Liver (tissue), 9 donors: ENCODE results near the gene KCNMA1. TPM values are rescaled to one million over a fixed set of nuclear protein-coding genes. Genes with fewer than 3 reads are reported as not detected.

Experiments used
- DNase-seq: peaks from one replicate; pipeline ENCODE4 v3.0.0-alpha.2; 2017; ENCODE audit warnings: low spot score
- H3K27ac ChIP-seq, 2 donors: one replicate each; pipeline ENCODE4 v1.7.0; 2013; ENCODE audit warnings: inconsistent platforms in 2 of 2, low read length in 2 of 2, control low read depth in 1 of 2, low read depth in 1 of 2, mild to moderate bottlenecking in 1 of 2
- H3K27me3 ChIP-seq, 4 donors: one replicate each; pipeline versions ENCODE4 v1.6.1 to v1.7.0; 2013; ENCODE audit warnings: low read length in 3 of 4, inconsistent platforms in 1 of 4, mild to moderate bottlenecking in 1 of 4, moderate library complexity in 1 of 4; ENCODE audit not compliant: control insufficient read depth in 4 of 4, insufficient read depth in 4 of 4
- H3K36me3 ChIP-seq, 4 donors: one replicate each; pipeline versions ENCODE4 v1.6.1 to v1.7.0; 2013; ENCODE audit warnings: low read length in 3 of 4, mild to moderate bottlenecking in 3 of 4, low read depth in 1 of 4, moderate library complexity in 1 of 4; ENCODE audit not compliant: control insufficient read depth in 4 of 4, insufficient read depth in 3 of 4
- H3K4me1 ChIP-seq, 4 donors: one replicate each; pipeline versions ENCODE4 v1.6.1 to v1.7.0; 2013; ENCODE audit warnings: low read length in 3 of 4, mild to moderate bottlenecking in 3 of 4, moderate library complexity in 1 of 4; ENCODE audit not compliant: control insufficient read depth in 4 of 4, insufficient read depth in 4 of 4
- H3K4me3 ChIP-seq, 3 donors: one replicate each; pipeline versions ENCODE4 v1.6.1 to v1.7.0; 2013; ENCODE audit warnings: low read length in 3 of 3, control low read depth in 1 of 3, low read depth in 1 of 3, mild to moderate bottlenecking in 1 of 3
- H3K9ac ChIP-seq, 2 donors: one replicate each; pipeline ENCODE4 v1.7.0; 2013; ENCODE audit warnings: low read length in 2 of 2, mild to moderate bottlenecking in 2 of 2, moderate library complexity in 2 of 2, control low read depth in 1 of 2, low read depth in 1 of 2
- H3K9me3 ChIP-seq, 4 donors: one replicate each; pipeline versions ENCODE4 v1.6.1 to v1.7.0; 2013; ENCODE audit warnings: low read length in 3 of 4; ENCODE audit not compliant: control insufficient read depth in 4 of 4
- EGR1 ChIP-seq, 2 donors: IDR thresholded peaks; 2 replicates each; pipeline ENCODE4 v1.6.1; 2016 to 2018; ENCODE audit warnings: antibody characterized with exemption in 2 of 2, low read depth in 2 of 2
- FOXA1 ChIP-seq: IDR thresholded peaks from 2 replicates; pipeline ENCODE4 v1.6.1; 2016; ENCODE audit warnings: antibody characterized with exemption
- GABPA ChIP-seq, 2 donors: IDR thresholded peaks in 1 of 2; conservative IDR thresholded peaks in 1 of 2; 2 replicates each; pipeline ENCODE4 v1.6.1; 2016; ENCODE audit warnings: antibody characterized with exemption in 2 of 2, mild to moderate bottlenecking in 1 of 2, moderate library complexity in 1 of 2
- HNF4A ChIP-seq, 2 donors: conservative IDR thresholded peaks; 2 replicates each; pipeline ENCODE4 v1.6.1; 2016; ENCODE audit warnings: antibody characterized with exemption in 2 of 2, mild to moderate bottlenecking in 2 of 2
- HNF4G ChIP-seq: IDR thresholded peaks from 2 replicates; pipeline ENCODE4 v1.6.1; 2016; ENCODE audit warnings: antibody characterized with exemption
- JUND ChIP-seq, 2 donors: IDR thresholded peaks; 2 replicates each; pipeline ENCODE4 v1.6.1; 2016; ENCODE audit warnings: antibody characterized with exemption in 2 of 2
- RAD21 ChIP-seq, 2 donors: IDR thresholded peaks; 2 replicates each; pipeline ENCODE4 v1.6.1; 2016; ENCODE audit warnings: antibody characterized with exemption in 2 of 2, mild to moderate bottlenecking in 2 of 2
- RXRA ChIP-seq, 2 donors: IDR thresholded peaks; 2 replicates each; pipeline ENCODE4 v1.6.1; 2017 to 2018; ENCODE audit warnings: antibody characterized with exemption in 2 of 2, mild to moderate bottlenecking in 1 of 2
- SP1 ChIP-seq: IDR thresholded peaks from 2 replicates; pipeline ENCODE4 v1.6.1; 2018; ENCODE audit warnings: antibody characterized with exemption, mild to moderate bottlenecking
- TAF1 ChIP-seq: conservative IDR thresholded peaks from 2 replicates; pipeline ENCODE4 v1.6.1; 2016; ENCODE audit warnings: antibody characterized with exemption, mild to moderate bottlenecking
- YY1 ChIP-seq: IDR thresholded peaks from 2 replicates; pipeline ENCODE4 v1.6.1; 2016; ENCODE audit warnings: antibody characterized with exemption, mild to moderate bottlenecking
- WGBS: extraction: QIAGEN DNeasy Blood & Tissue Kit; methylation state at CpG from one replicate; pipeline ENCODE4 v1.1.7; 2013; 5-methylcytosine and 5-hydroxymethylcytosine counted together
- polyA plus RNA-seq, 2 donors: library from polyadenylated mRNA; stranded (reverse) in 1 of 2; unstranded in 1 of 2; fragments of 200-250 nt in 1 of 2; fragments of >200 nt in 1 of 2; fragmentation: Nextera tagmentation in 1 of 2; extraction: Ambion mirVana in 1 of 2; gene quantifications; one replicate each; pipeline versions ENCODE4 v1.2.1 to v1.2.3, GENCODE V29; 2013 to 2015
- total RNA-seq, 2 donors: library from RNA; depleted of rRNA; stranded (reverse); fragments of >200 nt; gene quantifications; one replicate each; pipeline ENCODE4 v1.2.3, GENCODE V29; 2014
- TF ChIP-seq, protein P1 (sequence below): IDR thresholded peaks from 2 replicates; pipeline ENCODE4 v1.6.1; 2016; ENCODE audit warnings: antibody characterized with exemption
- TF ChIP-seq, protein P2 (sequence below): IDR thresholded peaks from 2 replicates; pipeline ENCODE4 v1.6.1; 2016; ENCODE audit warnings: antibody characterized with exemption, mild to moderate bottlenecking
- TF ChIP-seq, protein P3 (sequence below): fragments of 150-350 bp; IDR thresholded peaks from 2 replicates; pipeline ENCODE4 v1.5.1; 2017; ENCODE audit warnings: improper control_type of control experiment, low read depth, low read length; ENCODE audit not compliant: missing input control
- TF ChIP-seq, protein P4 (sequence below): IDR thresholded peaks from 2 replicates; pipeline ENCODE4 v1.6.1; 2016; ENCODE audit warnings: antibody characterized with exemption
- donor health status: healthy.
- donor health status: healthy.
- donor health status: healthy.
- donor health status: healthy.
- donor health status: healthy.

Gene KCNMA1
- total and polyA plus RNA-seq, 4 donors, result 2.5 to 9.7 (median 4.7) TPM

DNA sequence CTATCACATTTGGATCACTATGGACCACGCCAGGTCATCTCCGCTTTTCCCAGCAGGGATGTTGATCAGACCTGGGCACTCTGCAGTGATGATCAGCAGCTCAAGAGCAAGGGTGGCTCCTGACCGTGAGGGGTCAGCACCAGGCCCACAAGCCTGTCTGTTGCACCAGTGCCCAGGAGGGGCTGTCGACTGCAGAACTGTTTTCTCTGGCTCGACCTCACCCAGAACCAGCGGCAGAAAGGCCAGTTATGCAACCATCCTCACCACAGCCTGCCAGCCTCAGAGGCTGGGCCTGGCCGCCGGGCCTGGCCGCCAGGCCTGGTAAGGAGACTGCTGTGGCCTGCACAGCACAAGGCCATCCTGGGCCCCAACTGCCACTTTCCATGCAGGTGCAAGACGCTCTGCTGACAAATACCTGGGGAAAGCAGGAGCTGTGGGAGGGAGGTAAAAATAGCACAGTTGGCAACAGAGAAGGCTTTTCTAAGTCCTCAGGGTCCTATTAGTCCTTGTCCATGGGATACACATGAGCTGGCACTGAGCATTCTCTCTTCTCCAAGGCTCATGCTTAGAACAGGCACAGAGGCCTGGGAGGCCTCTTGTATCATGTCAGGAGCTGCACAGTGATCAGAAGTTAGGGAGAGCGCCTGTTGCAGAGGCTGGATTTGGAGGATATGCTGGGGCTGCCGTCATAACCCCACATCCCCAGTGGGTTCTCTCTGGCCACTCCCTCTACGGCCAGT, 17.5 kb downstream of the KCNMA1 start:
- Histone ChIP-seq H3K9ac (no peak overlapping the region), H3K4me1 (peaks cover 0 to 8% (median 2%) of the 10 kb centered on the region in 4 donors), H3K36me3 (no peaks in the 10 kb centered on the region), H3K9me3 (no peaks in the 10 kb centered on the region), H3K27me3 (no peaks in the 10 kb centered on the region), H3K4me3 (no peak overlapping the region), H3K27ac (no peak overlapping the region)
- no peak for DNase-seq
- TF ChIP-seq TAF1 (no peak), FOXA1 (no peak), EGR1 (IDR thresholded peaks at IDR 0.05; ENCODE audit: low read depth in 2 of 2) (no peak), RXRA (IDR thresholded peaks at IDR 0.05) (no peak), YY1 (no peak), GABPA (IDR thresholded peaks at IDR 0.05 in 1 of 2, conservative IDR thresholded peaks at IDR 0.05 in 1 of 2) (no peak), SP1 (no peak)
- TF ChIP-seq, protein P1, sequence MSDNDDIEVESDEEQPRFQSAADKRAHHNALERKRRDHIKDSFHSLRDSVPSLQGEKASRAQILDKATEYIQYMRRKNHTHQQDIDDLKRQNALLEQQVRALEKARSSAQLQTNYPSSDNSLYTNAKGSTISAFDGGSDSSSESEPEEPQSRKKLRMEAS, result no peak
- 84% methylated on average over 13 of the region's 13 CpGs for WGBS

DNA sequence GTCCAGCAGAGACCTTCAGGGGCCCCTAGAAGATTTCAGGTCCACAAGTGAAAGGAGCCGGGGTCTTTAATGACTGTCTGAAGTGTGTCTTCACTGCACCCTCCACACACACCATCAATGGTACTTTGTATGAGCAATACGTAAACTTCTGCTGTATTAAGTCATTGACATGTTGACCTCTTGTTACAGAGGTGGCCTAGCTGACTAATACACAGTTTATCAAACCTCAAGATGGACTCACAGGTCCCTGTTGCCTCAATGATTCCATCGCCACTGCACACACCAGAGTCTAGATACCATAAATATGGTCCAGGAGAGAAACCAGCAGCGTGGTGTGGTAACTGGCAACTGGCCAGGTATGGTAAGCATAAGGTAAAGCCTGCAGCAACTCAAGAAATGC, 19.5 kb downstream of the KCNMA1 start:
- H3K9me3 ChIP-seq, result no peaks in the 10 kb centered on the region
- no peak overlapping the region for H3K4me3 ChIP-seq
- TF ChIP-seq FOXA1, result no peak
- no peak for TF ChIP-seq YY1
- no peak for TF ChIP-seq SP1
- no peak for TF ChIP-seq GABPA (IDR thresholded peaks at IDR 0.05 in 1 of 2, conservative IDR thresholded peaks at IDR 0.05 in 1 of 2)
- TF ChIP-seq, protein P2, sequence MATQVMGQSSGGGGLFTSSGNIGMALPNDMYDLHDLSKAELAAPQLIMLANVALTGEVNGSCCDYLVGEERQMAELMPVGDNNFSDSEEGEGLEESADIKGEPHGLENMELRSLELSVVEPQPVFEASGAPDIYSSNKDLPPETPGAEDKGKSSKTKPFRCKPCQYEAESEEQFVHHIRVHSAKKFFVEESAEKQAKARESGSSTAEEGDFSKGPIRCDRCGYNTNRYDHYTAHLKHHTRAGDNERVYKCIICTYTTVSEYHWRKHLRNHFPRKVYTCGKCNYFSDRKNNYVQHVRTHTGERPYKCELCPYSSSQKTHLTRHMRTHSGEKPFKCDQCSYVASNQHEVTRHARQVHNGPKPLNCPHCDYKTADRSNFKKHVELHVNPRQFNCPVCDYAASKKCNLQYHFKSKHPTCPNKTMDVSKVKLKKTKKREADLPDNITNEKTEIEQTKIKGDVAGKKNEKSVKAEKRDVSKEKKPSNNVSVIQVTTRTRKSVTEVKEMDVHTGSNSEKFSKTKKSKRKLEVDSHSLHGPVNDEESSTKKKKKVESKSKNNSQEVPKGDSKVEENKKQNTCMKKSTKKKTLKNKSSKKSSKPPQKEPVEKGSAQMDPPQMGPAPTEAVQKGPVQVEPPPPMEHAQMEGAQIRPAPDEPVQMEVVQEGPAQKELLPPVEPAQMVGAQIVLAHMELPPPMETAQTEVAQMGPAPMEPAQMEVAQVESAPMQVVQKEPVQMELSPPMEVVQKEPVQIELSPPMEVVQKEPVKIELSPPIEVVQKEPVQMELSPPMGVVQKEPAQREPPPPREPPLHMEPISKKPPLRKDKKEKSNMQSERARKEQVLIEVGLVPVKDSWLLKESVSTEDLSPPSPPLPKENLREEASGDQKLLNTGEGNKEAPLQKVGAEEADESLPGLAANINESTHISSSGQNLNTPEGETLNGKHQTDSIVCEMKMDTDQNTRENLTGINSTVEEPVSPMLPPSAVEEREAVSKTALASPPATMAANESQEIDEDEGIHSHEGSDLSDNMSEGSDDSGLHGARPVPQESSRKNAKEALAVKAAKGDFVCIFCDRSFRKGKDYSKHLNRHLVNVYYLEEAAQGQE, result no peak
- no peak for TF ChIP-seq RXRA (IDR thresholded peaks at IDR 0.05)
- TF ChIP-seq, protein P3, sequence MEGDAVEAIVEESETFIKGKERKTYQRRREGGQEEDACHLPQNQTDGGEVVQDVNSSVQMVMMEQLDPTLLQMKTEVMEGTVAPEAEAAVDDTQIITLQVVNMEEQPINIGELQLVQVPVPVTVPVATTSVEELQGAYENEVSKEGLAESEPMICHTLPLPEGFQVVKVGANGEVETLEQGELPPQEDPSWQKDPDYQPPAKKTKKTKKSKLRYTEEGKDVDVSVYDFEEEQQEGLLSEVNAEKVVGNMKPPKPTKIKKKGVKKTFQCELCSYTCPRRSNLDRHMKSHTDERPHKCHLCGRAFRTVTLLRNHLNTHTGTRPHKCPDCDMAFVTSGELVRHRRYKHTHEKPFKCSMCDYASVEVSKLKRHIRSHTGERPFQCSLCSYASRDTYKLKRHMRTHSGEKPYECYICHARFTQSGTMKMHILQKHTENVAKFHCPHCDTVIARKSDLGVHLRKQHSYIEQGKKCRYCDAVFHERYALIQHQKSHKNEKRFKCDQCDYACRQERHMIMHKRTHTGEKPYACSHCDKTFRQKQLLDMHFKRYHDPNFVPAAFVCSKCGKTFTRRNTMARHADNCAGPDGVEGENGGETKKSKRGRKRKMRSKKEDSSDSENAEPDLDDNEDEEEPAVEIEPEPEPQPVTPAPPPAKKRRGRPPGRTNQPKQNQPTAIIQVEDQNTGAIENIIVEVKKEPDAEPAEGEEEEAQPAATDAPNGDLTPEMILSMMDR, result no peak
- H3K36me3 ChIP-seq, result no peaks in the 10 kb centered on the region
- WGBS, result 73% methylated on average over 4 of the region's 4 CpGs
- H3K9ac ChIP-seq, result no peak overlapping the region
- H3K4me1 ChIP-seq, result peaks cover 0 to 8% (median 2%) of the 10 kb centered on the region in 4 donors
- no peak for DNase-seq
- no peak overlapping the region for H3K27ac ChIP-seq
- H3K27me3 ChIP-seq, result no peaks in the 10 kb centered on the region

DNA sequence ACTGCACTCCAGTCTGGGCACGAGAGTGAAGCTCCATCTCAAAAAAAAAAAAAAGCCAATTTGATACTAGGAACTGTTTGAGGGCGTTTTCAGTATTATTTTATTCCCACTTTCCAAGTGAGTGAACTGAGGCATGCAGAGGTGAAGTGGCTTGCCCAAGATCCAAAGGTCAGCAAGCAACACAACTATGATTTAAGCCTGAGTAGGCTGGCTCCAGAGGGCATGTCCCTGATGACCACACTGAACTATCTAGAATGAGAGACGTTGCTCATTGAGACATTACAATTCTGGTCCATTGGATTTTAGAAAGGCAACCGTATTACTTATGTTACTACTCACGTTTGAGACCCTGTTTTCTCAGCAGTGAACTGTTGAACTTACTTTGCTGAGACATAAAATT, 20.8 kb downstream of the KCNMA1 start:
- no peak overlapping the region for H3K27ac ChIP-seq
- DNase-seq, result no peak
- TF ChIP-seq, protein P4, sequence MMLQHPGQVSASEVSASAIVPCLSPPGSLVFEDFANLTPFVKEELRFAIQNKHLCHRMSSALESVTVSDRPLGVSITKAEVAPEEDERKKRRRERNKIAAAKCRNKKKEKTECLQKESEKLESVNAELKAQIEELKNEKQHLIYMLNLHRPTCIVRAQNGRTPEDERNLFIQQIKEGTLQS, result no peak
- TF ChIP-seq, protein P1, result no peak
- no peak for TF ChIP-seq HNF4A (conservative IDR thresholded peaks at IDR 0.05)
- TF ChIP-seq SP1, result no peak
- TF ChIP-seq HNF4G, result no peak
- TF ChIP-seq, protein P3, result no peak
- no peak for TF ChIP-seq YY1
- no peak for TF ChIP-seq RAD21 (IDR thresholded peaks at IDR 0.05)
- TF ChIP-seq FOXA1, result no peak
- no peak for TF ChIP-seq JUND (IDR thresholded peaks at IDR 0.05)
- no peak for TF ChIP-seq TAF1

More for the DNA sequence above, 20.8 kb downstream of the KCNMA1 start:
- Histone ChIP-seq H3K4me1 (peaks cover 0 to 15% (median 7%) of the 10 kb centered on the region in 4 donors), H3K9ac (no peak overlapping the region), H3K27me3 (no peaks in the 10 kb centered on the region), H3K36me3 (no peaks in the 10 kb centered on the region), H3K9me3 (no peaks in the 10 kb centered on the region), H3K4me3 (no peak overlapping the region)
- WGBS, result 90% methylated on average over 5 of the region's 5 CpGs
